SIG-M5 (cell line): ENCODE data around the gene ZNF638.
A peak's percentile ranks its signal among the peaks of the same experiment; 100 is the strongest.
"Not testable (repeated sequence)": the region's sequence is repeated elsewhere in the genome, so short reads cannot be mapped to it uniquely, and the experiment has no call there.

Experiments used
- DNase-seq: peaks from one replicate; lab custom pipeline; 2025; lab: John Stamatoyannopoulos, UW

Gene ZNF638

DNA sequence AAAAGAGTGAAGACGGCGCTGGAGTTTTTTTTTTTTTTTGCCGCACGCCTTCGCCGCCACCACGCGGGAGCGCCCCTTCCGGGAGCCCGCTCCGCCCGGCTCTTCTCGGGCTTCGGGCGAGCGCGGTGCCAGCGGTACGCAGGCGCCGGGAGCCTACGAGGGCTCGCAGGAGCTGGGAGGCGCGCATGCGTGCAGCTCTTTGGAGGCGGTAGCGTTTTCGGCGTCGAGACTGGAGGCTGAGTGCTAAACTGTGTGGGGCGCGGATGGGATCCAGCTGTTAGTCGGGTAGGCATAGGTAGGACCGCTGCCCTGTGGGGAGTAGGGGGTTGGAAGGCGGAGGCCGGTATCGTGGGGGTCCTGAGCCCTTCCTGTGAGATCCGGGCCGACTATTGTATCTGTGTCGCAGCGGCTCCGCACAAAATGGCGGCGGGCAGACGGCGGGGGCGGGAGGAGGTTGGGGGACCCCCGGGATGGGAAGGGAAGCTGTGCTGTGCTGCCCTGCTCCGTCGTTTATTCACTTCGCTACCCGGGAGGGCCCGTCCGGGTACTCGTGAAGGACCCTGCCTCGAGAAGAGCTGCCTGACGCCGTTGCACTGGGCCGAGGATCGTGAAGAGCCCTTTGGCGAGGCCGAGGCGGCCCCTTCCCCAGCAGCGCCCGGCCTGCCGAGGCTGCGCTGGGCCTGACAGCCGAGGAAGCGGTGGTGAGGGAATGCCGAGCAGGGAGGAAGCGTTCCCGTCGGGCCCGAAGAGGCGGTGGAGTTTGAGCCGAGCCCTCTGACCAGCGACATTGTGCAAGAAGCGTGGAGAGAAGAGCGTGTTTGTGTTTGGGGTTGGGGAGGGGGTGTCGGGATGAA is at the start of gene ZNF638:
ZNF638 (plus strand) TSS at position 202 of the 854 bp plus-strand sequence. CDS start 17,173 bp downstream, outside the sequence.
- DNase-seq = peak; percentile 53

- no peak for DNase-seq
These were observed 49.6 kb upstream of the ZNF638 start for GRCh38 chr2:71281950-71282349.

GRCh38 chr2:71282493-71282892 is 49.1 kb upstream of the ZNF638 start:
- DNase-seq = no peak

- DNase-seq = no peak
These were observed 48.5 kb upstream of the ZNF638 start for GRCh38 chr2:71283131-71283530.

DNA sequence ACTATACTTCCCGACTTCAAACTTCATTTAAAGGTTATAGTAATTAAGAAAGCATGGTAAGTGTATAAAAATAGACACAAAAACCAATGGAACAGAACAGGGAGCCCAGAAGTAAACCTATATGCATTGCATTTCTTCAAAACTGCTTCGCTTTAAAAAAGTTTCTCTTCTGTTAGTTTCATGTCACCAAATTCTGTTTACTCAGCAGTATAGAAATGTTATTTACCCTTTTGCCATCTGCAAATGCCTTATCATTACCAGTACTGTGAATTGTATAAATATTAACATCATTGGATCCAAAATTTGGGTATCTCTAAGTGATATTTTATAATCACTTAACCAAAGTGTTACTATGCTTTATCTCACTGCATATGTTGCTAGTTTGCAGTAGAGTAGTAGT is 45.9 kb upstream of the ZNF638 start:
- no peak for DNase-seq

- no peak for DNase-seq
These were observed 40.2 kb upstream of the ZNF638 start for GRCh38 chr2:71291398-71291797.

GRCh38 chr2:71292159-71292558 is 39.4 kb upstream of the ZNF638 start:
- DNase-seq = no peak

GRCh38 chr2:71298914-71299313 is 32.7 kb upstream of the ZNF638 start:
- DNase-seq = no peak

GRCh38 chr2:71299507-71299906 is 32.1 kb upstream of the ZNF638 start:
- DNase-seq = no peak

GRCh38 chr2:71303849-71304248 is 27.7 kb upstream of the ZNF638 start:
- DNase-seq = no peak

DNA sequence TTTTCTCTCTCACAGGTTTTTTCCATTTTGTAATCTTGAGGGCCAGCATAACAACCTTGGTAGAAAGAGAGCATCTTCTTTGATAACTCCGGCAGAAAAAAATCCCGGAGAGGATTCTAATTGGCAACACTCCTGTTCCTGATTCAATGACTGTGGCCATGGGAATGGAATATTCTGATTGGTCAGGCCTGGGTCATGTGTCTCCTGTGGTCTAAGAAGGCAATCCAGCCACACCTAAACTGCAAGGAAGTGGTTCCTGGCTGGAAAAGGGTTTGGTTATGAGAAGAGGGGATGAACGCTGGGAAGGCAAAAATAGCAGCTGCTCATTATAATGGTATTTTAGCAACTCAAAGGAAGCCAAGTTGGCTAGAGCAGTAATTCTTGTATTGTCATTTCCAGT is 24.8 kb upstream of the ZNF638 start:
- DNase-seq = no peak

DNA sequence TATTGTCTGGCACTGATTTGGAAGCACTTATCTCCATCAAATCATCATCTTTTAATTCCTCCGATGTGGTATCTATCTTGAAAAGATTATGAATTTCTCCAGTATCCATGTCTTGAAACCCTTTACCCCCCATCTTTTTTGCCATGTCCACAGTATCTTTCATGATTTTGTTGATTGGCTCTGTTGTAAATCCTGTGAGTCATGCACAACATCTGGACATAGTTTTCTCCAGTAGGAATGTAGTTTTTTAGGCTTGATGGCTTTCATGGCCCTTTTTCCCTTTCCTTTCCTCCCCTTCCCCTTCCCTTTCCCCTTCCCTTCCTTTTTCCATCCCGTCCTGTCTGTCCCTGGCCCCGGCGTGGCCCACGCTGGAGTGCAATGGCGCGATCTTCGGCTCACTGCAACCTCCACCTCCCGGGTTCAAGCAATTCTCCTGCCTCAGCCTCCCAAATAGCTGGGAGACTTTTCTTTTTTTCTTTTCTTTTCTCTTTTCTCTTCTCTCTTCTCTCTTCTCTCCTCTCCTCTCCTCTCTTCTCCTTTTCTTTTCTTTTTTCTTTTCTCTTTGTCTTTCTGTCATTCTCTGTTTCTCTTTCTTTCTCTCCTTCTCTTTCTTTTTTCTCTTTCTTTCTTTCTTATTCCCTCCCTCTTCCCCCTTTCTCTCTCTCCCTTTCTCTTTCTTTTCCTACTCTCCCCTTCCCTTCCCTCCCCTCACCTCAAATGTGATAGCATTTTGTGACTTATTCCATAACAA is 18.4 kb upstream of the ZNF638 start:
- no peak for DNase-seq

DNA sequence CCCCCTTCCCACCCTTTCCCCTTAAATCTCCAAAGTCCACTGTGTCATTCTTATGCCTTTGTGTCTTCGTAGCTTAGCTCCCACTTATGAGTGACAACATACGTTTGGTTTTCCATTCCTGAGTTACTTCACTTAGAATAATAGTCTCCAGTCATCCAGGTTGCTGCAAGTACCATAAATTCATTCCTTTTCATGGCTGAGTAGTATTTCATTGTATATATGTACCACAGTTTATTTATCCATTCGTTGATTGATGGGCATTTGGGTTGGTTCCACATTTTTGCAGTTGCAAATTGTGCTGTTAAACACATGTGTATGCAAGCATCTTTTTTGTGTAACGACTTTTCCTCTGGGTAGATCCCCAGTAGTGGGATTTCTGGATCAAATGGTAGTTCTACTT is 14.5 kb upstream of the ZNF638 start:
- DNase-seq = no peak

DNA sequence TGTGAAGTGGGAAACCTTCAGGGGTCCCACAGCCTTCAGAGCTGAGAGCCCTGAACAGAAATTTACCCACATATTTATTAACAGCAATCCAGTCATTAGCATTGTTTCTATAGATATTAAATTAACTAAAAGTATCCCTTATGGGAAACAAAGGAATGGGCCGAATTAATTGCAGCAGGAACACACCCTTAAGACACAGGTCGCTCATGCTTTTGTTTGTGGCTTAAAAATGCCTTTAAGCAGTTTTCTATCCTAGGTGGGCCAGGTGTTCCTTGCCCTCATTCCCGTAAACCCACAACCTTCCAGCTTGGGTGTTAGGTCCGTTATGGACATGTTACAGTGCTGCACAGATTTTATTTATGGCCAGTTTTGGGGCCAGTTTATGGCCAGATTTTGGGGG is 13.7 kb upstream of the ZNF638 start:
- not testable (repeated sequence) for DNase-seq

- no peak for DNase-seq
These were observed 8.2 kb upstream of the ZNF638 start for GRCh38 chr2:71323386-71323785.

DNA sequence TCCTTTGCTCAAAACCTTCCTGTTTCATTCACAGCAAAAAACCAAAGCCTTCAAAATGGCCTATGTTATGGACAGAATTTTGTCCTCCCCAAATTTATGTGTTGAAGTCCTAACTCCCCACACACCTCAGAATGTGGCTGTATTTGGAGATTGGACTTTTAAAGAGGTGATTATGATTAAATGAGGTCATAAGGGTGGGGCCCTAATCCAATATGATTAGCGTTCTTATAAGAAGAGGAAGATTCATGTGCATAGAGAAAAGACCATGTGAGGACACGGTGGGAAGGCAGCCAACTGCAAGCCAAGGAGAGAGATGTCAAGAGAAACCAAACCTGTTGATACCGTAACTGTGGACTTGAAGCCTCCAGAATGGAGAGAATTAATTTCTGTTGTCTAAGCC is 4.6 kb upstream of the ZNF638 start:
- DNase-seq = no peak

DNA sequence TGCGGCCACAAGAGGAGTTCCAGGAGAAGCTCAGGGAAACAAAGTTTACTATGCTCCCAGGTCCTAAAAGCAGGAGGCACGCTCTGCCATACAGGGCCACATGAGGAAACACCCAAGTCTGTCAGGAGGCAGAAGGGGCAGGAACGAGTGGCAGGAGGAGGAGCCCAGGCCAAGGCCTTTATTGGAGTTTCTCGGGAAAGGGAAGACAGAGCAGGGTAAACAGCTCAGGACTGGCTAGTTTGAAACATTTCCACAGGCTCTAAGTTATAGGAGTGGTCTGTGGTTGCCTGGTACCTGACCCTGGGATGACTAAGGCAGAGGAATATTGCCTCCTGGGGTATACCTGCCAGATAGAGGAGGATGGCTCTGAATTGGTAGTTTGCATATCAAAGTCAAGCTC is 3.7 kb upstream of the ZNF638 start:
- DNase-seq = no peak

DNA sequence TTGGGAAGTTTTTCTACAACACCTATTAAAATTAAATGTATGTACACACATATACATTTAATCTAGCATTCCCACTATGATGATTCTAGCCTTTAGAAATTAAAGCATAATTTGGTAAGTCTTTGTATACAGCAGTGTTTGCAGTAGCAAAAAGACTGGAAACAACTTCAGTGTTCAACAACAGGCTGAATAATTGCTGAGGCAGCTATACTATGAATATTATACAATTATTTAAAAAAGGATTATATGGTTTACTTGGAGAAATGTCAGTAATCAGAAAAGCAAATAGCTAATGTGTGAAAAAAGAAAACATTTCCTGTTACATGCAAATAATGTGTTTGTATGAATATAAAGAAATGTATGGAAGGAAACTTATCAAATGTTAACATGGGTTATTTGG is 1.4 kb upstream of the ZNF638 start:
- no peak for DNase-seq

- DNase-seq = no peak
These were observed 824 bp upstream of the ZNF638 start for GRCh38 chr2:71330585-71331330.

DNA sequence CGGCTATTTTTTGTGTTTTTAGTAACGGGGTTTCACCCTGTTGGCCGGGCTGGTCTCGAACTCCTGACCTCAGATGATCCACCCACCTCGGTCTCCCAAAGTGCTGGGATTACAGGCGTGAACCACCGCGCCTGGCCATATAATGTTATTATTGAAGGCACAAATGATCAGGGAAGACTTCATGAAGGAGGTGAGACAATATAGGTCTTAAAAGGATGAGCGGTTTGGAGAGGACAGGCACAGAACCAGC is 326 bp upstream of the ZNF638 start:
- DNase-seq = not testable (repeated sequence)

- DNase-seq = no peak
These were observed 834 bp downstream of the ZNF638 start for GRCh38 chr2:71332435-71332796.

GRCh38 chr2:71333619-71334018 is 2.0 kb downstream of the ZNF638 start:
- DNase-seq = no peak

DNA sequence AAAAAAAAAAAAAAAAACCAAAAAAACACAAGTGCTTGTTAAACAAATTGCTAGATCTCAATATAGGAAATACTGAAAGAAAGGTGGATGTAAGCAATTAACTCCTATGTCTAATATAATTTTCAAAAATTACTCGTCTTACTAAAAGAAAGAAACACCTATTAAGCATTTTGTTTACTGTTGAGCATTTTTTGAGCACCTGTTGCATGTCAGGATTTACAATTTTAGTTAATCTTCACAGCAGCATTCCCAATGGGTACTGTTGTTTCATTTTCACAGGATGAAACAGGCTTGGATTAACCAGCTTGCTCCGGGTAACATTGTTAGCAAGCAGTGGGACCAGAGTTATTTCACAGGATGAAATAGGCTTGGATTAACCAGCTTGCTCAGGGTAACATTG is 4.8 kb downstream of the ZNF638 start:
- no peak for DNase-seq
